Activated T-helper 1 cell treated with Interleukin-2 at 50 U/mL for 16 hours (primary cell): ENCODE results near the gene EPC1.
A peak's percentile ranks its signal among the peaks of the same experiment; 100 is the strongest.
"Not testable (repeated sequence)": the region's sequence is repeated elsewhere in the genome, so short reads cannot be mapped to it uniquely, and the experiment has no call there.

Experiments
- DNase-seq: peaks from one replicate; pipeline ENCODE4 v3.0.0-alpha.2; 2020; ENCODE audit warnings: low read depth

The EPC1 gene

GRCh38 chr10:32346551-32347362 is at the start of gene EPC1:
Gene EPC1, minus strand, starts transcription at chr10:32347158. Its CDS starts 243 bp downstream, at chr10:32346915.
- peak; percentile 84 for DNase-seq

GRCh38 chr10:32393911-32394310 is 47.0 kb upstream of the EPC1 start:
- DNase-seq: no peak

- not testable (repeated sequence) for DNase-seq
These were observed 45.3 kb upstream of the EPC1 start for GRCh38 chr10:32392284-32392683.

- no peak for DNase-seq
These were observed 43.2 kb upstream of the EPC1 start for GRCh38 chr10:32390193-32390592.

GRCh38 chr10:32388258-32389027 is 41.5 kb upstream of the EPC1 start:
- no peak for DNase-seq

GRCh38 chr10:32386623-32387260 is 39.8 kb upstream of the EPC1 start:
- no peak for DNase-seq

GRCh38 chr10:32384171-32384570 is 37.2 kb upstream of the EPC1 start:
- DNase-seq: no peak

- DNase-seq: no peak
These were observed 34.2 kb upstream of the EPC1 start for GRCh38 chr10:32381165-32381564.

GRCh38 chr10:32379950-32380551 is 33.1 kb upstream of the EPC1 start:
- DNase-seq: no peak

- DNase-seq: no peak
These were observed 32.5 kb upstream of the EPC1 start for GRCh38 chr10:32379318-32379949.

- DNase-seq: peak; percentile 84
These were observed 31.7 kb upstream of the EPC1 start for GRCh38 chr10:32378363-32379317.

- DNase-seq: no peak
These were observed 30.7 kb upstream of the EPC1 start for GRCh38 chr10:32377458-32378259.

GRCh38 chr10:32376771-32377170 is 29.8 kb upstream of the EPC1 start:
- DNase-seq: no peak

GRCh38 chr10:32376097-32376496 is 29.1 kb upstream of the EPC1 start:
- DNase-seq: no peak

GRCh38 chr10:32375631-32376030 is 28.7 kb upstream of the EPC1 start:
- DNase-seq: no peak

GRCh38 chr10:32374605-32375004 is 27.6 kb upstream of the EPC1 start:
- no peak for DNase-seq

- DNase-seq: no peak
These were observed 26.5 kb upstream of the EPC1 start for GRCh38 chr10:32373496-32373895.

GRCh38 chr10:32373031-32373430 is 26.1 kb upstream of the EPC1 start:
- no peak for DNase-seq

- DNase-seq: no peak
These were observed 25.3 kb upstream of the EPC1 start for GRCh38 chr10:32372000-32372875.
